GM20431 (cell line): ENCODE data around the gene SETDB1.

ENCODE experiments used
- in situ Hi-C: fragments of 300-500 bp; cut with MseI, MboI; formaldehyde crosslinking; loops from one replicate; pipeline ENCODE4 v1.15.0; 2020; ENCODE audit warnings: low sequenced_read_pairs; ENCODE audit not compliant: unreplicated experiment

The SETDB1 gene

DNA sequence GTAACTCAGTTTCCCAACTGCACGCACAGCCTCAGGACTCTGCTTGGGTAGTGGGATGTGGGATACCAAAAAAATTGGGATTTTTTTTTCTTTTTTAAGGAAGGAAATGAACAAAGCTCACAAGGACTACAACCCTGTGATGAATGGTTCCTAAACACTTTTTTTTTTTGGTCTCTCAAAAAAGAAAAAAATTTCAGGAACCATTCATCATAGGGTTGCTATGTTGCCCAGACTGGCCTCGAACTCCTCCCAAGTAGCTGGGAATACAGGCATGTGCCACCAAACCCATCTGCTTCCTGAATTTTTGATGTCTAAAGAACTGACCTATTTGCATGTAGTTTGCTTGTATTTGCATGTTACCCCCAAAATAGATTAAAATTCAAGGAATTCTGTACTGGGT, 73.8 kb downstream of the SETDB1 start:
- in situ Hi-C loops, result no loop called here

- in situ Hi-C loops, result no loop called here
These were observed 74.2 kb downstream of the SETDB1 start for GRCh38 chr1:151000408-151000807.

- in situ Hi-C loops, result no loop called here
These were observed 75.4 kb downstream of the SETDB1 start for GRCh38 chr1:151001602-151002001.

- in situ Hi-C loops, result no loop called here
These were observed 75.9 kb downstream of the SETDB1 start for GRCh38 chr1:151002051-151002450.

DNA sequence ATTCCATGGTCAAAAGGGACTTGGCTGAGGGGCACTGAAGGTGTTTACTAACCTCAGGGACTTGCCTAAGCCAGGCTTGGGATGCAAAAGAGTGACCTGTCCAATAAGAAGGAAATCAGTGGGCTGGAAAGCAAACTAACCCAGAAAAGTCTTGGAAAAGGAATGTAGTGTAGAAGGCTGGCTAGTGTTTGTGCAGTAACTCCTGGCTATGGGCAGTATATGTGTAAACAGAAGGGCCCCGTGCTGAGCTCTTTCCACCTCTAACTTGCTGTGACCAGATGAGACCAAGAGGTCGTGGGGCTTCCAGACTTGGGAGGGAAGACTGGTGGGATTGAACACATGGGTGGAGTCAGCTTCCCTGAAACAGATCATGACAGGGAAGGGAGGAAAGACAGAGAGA, 76.4 kb downstream of the SETDB1 start:
- in situ Hi-C loops, result no loop called here

DNA sequence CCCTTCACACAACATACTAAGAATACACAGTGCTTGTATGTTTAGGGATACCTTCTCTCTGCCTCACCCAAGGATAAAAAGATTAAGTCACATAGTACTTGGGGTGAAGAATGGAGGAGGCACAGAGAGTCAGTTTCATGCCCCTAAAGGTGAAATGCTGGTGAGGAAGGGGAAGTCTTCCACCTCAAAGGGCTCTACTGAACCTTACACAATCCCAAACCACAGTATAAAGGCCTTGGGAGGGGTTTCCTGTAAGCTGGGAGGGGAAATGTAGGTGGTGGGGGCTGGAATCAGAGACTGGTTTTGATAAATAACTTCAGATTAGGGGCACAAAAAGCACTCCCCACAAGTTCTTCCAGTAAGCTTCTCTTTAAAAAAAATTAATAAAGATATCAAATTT, 77.0 kb downstream of the SETDB1 start:
- in situ Hi-C loops, result no loop called here

DNA sequence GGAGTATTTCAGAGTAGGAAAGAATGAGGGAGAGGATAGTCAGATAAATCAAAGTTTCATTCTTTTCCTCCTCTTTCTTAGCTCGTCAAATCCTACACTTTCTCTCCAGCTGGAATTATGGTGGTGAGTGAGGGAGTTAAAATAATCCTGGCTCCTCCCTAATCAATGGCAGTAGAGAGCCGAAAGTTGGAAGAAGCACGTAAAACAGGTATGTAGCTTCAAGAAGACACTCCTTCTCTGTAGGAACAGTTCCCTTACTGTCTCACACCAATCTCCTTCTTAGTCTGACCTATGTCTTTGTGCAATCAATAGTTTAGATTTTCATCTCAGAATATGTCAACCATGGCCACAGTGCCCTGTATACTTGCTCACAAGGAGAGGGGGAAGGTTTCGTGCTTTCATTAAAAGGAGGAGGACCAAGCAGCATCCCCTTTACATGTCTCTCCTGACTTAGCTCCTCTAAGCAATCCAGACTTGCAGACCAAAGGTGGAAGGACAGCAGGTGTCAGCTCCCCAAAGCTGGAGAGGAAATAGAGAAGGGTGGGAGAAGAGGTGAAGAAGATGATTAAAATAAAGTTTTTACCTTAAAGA, 79.7 kb downstream of the SETDB1 start:
- in situ Hi-C loops, result no loop called here

DNA sequence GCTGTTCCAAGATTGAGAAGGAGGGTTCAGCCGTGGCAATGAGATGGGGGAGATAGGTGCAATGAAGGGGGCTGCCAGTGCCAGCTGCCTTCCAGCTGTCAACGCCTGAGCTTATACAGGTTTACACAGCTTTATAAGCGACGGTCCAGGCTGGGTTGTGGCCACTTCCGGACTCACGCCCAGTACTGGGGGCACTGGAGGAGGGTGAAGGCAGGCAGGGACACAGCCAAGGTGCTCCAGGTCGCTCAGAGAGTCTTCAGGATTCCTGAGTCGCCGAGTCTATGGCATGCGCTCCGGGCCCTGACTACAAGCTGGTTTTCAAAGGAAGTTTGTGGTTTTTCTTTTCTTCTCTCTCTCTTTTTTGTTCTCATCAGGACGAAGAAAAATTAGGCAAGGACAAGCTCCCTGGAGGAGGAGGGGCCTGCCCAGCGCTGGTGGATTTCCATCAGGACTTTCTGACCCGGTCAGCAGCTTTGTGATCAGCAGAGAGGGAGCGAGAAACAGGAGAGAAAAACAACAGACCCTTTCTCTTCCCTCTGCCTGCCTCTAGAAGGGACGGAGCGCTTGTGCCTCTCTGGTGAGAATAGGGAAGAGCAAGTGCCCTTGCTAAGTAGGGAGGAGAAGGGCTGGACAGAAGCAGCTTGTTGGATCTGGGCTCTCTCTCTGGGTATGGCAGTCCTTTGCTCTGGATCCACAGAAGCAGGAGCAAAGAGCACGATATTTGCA, 80.3 kb downstream of the SETDB1 start, which contains the start of gene MINDY1:
Gene MINDY1 (minus strand): TSS at position 576 of the 726 bp plus-strand sequence. CDS start 4,285 bp downstream, outside the sequence.
- in situ Hi-C loops, result no loop called here

DNA sequence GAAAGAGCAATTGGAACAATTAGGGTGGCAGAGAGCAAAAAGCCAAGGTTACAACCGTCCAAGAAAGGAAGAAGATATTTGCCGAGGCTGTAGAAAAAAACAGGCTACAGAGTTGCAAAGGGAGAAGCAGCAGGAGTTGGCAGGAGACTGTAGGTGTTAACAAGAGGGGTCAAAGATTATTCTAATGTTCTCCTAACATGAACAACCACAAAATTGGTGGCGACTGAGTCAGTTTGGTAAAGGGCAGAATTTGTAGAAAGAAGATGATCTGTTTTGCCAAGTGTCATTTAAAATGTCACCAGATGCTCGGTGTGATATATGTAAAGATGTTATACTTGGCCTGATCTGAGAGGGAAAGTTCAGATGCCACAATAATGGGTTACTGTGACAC, 81.7 kb downstream of the SETDB1 start:
- in situ Hi-C loops, result no loop called here

GRCh38 chr1:151008244-151009205, 82.4 kb downstream of the SETDB1 start, which contains the start of gene PRUNE1:
Gene PRUNE1 (plus strand): TSS chr1:151008449. CDS start chr1:151008633, 184 bp downstream.
- in situ Hi-C loops, result no loop called here

DNA sequence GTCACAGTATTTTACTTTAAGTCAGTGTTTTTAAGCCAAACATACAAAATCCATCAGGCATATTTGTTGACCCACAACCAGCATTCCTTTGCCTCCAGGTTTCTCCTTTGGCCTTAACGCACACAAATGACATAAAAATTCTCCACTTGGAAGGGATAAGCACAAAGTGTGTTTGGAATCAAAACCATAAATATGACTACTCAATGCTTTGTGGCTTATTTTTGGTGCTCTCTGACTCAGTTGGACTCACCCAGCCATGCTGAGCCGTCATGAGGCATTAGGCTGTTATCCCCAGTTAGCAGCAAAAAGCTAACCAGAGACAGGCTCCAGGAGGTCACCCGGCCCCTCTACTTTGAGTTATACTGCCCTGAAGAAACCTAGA, 83.0 kb downstream of the SETDB1 start:
- in situ Hi-C loops, result no loop called here

- in situ Hi-C loops, result no loop called here
These were observed 83.6 kb downstream of the SETDB1 start for GRCh38 chr1:151009674-151010345.

GRCh38 chr1:151010346-151010726, 84.2 kb downstream of the SETDB1 start:
- in situ Hi-C loops, result no loop called here

- in situ Hi-C loops, result no loop called here
These were observed 85.1 kb downstream of the SETDB1 start for GRCh38 chr1:151011154-151011850.

GRCh38 chr1:151012684-151013471, 86.7 kb downstream of the SETDB1 start:
- in situ Hi-C loops, result no loop called here

DNA sequence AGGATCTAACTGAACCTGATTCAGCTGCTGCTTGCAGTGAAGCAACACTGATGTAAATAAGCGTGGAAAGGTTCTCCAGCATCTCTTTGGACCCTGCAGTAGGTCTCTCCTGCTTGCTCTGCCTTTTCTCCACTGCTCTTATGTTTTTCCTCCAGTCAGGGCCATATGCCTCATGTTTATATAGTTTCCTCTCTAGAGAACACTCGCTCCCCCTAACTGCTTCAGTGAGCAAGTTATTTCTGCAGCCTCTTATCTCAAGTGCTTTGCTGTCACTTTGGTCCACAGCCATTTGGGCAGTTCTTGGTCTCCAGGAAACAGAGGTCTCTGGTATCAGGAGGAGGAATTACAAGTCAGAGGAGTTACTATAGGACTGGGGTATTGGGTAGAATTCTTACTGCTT, 87.4 kb downstream of the SETDB1 start:
- in situ Hi-C loops, result no loop called here
